Glomerular visceral epithelial cell (primary cell): ENCODE measurements around the gene RPS6KB2.
"Not testable (repeated sequence)": the region's sequence is repeated elsewhere in the genome, so short reads cannot be mapped to it uniquely, and the experiment has no call there.

Experiments
- DNase-seq: peaks from one replicate; pipeline ENCODE4 v3.0.0-alpha.2; 2016; ENCODE audit errors: extremely low spot score

The RPS6KB2 gene

DNA sequence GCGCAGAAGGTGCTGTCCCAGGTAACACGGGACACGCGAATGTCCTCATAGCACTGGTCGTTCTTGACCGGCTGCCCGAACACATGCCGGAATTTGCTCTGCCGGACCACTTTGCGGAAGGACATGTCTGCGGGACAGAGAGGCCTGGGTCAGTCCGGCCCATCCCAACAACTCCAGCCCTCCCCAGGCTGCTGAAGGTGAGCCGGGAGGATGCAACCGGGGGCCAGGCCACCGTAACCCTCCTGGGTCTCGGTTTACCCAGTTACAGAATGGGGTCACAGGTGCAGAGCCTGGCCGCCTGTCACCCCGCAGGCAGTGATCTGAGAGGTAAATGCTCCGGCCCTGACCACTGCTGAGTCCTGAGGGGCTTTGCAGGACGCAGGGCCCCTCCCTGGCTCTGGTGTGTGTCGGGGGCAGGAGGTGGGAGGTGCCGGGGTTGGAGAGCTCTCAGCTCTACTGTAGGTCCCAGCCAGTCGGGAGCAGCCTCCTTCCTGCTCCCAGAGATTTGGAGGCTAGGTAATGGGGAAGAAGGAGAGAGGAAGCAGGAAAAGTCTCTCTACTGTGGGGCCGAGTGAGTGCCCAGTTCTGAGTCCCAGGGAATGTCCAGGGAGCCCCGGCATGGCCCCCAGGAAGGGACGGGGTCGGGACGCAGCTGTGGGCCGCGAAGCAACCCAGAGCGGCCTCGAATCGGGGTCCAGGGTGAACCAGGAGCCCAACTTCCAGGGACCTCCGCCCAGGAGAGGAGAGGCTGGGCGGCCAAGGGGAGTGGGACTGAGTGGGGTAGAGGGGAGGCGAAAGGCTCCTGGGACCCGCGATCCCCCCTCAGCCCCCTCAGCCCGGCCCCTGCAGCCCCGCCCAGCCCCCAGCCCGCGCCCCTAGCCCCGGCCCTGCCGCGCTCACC lies 14.5 kb downstream of the RPS6KB2 start:
- no peak for DNase-seq

- no peak for DNase-seq
These were observed 17.2 kb downstream of the RPS6KB2 start for GRCh38 chr11:67445515-67445914.

GRCh38 chr11:67448220-67448609 lies 19.9 kb downstream of the RPS6KB2 start:
- no peak for DNase-seq

DNA sequence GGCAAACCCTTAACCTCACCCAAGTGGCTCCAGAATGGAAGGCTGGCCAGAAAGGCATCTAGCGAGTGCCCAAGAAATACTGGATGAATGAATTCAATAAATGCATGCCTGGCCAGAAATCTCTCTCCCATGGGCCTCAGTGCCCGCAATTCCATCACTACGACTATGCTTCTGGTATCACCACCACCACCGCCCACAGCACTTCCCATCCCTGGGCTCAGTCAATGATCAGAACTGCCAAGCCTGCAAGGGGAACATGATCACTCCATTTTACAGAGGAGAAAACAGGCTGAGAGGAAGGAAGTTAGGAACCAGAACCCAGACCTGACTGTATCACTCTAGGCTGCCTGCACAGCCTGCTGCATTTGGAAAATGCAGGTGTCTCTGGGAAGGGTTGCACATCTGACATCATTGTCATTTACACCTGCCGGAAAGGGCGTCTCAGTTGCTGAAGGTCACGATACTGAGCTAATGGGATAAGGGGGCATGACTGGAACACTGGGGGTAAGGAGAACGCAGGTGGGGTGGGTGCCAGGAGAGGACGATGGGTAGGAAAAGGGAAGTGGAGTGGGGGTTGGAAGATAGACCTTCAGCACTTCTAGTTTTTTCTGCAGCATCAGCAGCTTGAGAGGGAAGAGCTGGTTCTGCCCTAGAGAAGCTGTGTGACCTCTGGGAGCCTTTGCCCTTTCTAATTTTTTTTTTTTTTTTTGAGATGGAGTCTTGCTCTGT lies 21.0 kb downstream of the RPS6KB2 start:
- no peak for DNase-seq

DNA sequence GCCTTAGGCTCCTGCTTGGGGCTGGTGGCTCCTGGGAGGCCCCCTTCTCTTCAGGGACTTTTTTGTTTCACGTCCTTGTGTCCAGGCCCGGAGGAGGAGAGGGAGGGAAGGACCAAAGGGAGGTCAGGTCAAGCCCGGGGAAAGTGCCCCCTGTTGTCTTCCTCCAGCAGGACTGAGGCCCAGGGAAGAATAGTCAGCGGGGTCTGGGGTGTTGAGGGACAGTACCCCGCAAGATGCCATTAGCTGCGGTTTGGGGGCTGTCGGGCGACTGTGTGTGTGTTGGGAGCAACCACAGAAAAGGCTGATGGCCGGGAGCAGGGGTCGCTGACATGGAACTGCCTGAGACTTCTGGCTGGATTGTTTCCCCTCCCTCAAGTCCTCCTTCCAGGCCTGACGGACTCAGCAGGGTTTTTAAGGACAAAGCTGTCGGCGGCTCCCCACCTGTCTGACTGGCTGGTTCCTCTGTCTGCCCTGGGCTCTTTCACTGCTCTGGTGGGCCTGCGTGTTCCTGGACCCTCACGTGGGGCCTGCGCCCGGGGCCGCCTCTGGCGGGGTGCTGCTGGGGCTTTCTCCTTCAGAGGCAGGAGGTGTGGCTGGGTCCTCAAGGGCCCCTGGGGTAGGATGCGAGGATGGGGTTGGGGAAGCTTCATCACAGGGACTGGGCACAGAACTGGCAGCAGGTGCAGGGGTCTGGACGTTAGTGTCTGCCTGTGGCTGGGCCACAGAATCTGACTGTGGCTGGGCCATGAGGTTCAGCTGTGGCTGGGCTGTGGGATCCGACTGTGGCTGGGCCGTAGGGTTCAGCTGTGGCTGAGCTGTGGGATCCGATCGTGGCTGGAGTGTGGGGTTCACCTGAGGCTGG lies 22.7 kb downstream of the RPS6KB2 start:
- DNase-seq, result no peak

DNA sequence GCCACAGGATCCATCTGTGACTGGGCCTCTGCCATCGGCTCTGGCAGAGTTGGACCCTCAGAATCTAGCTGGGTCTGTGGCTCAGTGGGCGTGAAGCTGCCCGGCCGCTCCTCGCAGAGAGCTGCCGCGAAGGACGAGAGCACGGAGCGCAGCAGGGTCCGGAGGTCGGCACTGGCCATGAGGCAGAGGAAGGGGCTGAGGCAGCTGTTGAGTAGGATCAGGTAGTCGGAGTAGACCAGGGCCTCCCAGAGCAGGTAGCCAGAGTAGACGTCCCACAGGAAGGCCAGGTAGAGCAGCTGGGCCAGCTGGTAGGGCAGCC lies 23.3 kb downstream of the RPS6KB2 start:
- DNase-seq, result no peak

DNA sequence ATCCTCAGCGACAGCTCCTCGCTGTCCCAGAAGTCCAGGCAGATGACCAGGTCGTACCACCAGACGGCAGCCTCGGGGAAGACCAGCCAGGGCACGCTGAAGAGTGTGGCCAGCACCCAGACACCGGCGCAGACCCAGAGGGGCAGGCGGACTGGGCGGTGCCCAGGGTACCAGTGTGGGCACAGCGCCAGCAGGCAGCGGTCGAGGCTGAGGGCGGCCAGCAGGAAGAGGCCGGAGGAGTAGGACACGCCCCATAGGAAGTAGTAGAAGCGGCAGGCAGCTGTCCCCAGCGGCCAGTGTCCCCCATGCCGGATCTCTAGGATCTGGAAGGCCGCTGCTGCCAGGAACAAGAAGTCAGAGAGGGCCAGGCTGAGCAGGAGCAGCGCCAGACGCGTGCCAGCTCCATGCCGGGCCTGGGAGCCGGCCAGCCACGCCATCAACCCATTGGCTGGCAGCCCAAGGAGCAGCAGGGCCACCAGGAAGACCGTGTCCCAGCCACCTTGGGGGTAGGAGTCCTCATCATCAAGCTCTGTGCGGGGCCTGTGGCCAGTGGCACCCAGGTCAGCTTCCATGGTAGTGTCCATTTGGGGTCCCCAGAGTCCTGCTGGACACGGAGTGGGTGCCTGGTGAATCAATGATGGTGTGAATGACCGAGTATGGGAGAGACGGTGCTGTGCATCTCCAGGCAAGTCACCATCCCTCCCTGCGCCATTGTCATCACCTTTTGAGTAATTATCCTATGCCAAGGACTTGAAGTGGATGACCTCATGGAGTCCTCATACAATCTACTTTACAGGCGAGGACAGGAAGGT lies 24.1 kb downstream of the RPS6KB2 start, which contains the start of gene GPR152:
Gene GPR152, minus strand, starts transcription at position 589 of the 812 bp plus-strand sequence. Its CDS starts 5 bp downstream, at position 584.
- DNase-seq, result no peak

DNA sequence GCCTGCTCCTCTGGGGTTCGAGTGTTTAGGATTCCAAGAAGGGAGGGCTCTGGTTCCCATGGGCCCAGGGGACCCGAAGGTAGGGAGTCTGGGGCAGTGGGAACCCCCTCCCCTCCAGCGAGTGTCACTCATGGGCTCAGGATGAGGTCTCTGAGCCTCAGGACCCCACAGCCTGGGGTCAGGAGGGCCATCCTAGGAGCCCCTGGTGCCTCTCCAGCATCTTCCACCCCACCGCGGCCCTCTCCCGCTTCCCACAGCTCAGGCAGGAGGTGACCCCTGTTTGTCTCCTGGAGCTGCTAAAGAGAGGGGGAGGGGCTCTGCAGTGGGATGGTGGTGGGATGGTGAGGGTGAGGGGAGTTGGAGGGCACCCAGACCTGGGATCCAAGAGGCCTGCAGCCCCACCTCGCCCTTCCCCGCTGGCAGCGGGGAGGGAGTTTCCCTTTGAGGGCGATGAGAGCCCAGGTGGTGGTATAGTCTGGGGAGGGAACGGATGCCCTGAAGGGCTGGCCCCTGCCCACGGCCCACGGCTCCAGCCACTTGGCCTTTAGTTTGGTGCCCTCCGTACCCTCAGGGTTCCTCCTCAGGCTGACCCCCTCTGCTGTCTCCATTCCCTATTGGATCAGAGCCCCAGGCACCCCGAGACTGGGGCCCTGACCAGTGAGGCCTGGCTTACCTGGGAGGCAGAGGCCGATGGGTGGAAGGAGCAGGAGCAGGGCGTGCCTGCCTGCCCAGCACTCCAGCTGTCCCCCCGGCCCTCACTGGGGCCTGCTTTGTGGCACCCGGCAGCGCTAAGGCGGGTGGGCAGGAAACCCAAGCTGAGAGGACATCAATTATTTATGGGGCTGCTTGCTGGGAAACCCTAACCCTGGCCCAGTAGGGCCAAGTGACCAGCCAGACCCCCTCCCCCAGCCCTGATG lies 25.8 kb downstream of the RPS6KB2 start:
- DNase-seq, result no peak

DNA sequence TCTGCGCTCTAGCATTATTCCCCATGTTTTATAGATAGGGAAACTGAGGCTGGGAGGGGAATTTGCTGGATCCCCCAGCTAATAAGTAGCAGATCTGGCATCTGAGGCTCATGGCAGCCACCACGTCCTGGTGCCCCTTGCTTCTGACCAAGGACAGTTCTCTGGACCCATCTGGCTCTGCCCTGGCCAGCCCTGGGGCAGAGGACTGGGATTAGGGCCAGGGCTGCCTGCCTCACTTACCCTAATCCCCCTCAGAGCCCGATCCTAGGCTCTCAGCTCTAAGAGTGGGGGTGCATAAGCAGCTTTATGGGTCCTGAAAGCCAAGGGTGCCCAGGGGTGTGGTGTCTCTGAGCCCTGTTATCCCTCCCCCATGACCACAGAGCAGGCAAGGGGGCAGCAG lies 26.8 kb downstream of the RPS6KB2 start, which contains the start of gene CABP4:
Gene CABP4, plus strand, starts transcription at position 301 of the 400 bp plus-strand sequence. Its CDS starts 70 bp downstream, at position 371.
- no peak for DNase-seq

DNA sequence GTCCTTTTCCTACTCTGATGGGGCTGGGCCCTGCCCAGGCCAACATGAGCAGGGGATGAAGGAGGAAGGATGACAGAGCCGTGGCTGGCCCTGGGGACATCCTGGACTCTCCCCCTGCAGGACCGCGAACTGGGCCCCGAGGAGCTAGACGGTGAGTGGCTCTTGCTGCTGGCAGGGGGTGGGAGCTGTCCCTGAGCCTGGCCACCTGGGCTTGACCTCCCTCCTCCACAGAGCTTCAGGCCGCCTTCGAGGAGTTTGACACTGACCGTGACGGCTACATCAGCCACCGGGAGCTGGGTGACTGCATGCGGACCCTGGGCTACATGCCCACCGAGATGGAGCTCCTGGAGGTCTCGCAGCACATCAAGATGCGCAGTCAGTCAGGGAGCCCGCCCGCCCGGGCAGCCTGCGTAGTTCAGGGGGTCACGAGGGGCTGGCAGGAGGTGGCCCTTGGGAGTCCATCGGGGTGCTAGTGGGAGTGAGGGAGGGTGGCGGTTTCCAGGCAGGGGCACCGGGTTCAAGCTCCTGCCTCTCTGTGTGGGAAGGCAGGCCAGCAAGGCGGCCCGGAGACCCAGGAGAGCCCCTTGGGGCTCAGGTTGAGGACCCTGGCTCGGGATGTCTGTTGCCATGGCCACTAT lies 27.9 kb downstream of the RPS6KB2 start:
- DNase-seq, result no peak

GRCh38 chr11:67457453-67457852 lies 29.2 kb downstream of the RPS6KB2 start:
- DNase-seq, result no peak

- DNase-seq, result no peak
These were observed 30.0 kb downstream of the RPS6KB2 start for GRCh38 chr11:67458266-67458665.

- no peak for DNase-seq
These were observed 34.9 kb downstream of the RPS6KB2 start for GRCh38 chr11:67463186-67463585.

GRCh38 chr11:67463680-67464410 lies 35.6 kb downstream of the RPS6KB2 start:
- peak; percentile 88 for DNase-seq

DNA sequence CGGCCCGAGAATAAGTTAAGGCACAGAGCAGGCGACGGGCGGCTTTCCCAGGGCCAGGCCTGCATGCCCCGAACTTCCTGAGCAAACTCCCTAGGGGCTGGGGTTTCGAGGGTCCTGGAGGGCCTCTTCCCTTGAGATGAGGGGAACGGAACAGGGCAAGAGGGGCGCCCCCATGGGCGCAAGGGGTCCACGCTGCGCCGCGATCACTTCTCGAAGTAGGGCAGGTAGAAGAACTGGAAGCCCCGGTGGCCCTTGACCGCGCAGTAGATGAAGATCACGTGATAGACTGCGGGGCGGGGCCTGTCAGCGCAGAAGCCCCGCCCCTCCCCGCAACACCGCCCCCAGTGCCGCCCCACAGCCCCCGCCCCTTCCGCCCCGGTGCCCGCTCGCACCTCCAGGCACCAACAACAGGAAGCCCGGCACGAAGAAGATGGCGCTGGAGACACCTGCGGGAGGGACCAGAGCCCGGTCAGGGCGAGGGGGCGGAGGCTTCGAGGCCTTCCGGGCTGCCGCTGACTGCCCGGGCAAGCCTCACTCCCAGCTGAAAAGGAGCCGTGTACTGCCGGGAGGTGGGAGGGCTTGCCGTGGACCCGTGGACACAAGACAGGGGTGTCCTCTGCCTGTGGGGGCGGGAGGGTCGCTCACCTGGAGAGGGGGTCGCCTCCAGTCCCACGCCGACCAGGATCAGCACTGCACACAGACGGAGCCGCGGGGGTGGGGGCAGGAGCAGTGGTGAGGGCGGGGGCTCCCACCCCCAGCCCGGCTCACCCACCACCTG lies 36.3 kb downstream of the RPS6KB2 start:
- peak; percentile 94 for DNase-seq

DNA sequence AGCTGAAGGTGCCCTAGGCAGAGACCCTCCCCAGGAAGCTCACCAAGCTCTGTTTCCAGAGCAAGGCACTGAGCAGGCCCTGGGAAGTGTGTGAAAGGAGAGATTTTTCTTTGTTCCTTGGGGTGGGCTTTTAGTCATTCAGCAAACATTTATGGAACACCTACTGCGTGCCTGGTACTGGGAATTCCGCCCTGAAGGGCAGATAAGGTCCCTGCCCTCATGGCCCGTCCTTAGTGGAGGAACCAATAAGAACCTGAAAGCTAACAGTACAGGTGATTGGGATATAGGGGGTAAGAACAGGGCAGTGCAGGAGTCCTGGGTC lies 36.9 kb downstream of the RPS6KB2 start:
- no peak for DNase-seq

DNA sequence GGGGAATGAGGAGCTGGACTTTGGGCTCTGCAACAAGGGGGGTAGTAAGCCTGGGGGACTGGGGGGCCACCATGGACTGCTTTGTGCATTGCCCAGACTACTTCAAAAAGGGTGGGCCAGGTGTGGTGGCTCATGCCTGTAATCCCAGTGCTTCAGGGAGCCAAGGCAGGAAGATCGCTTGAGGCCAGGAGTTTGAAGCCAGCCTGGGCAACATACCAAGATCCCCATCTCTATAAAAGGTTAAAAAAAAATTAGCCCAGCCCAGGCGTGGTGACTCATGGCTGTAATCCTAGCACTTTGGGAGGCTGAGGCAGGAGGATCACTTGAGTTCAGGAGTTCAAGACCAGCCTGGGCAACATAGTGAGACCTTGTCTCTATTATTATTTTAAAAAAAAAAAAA lies 37.2 kb downstream of the RPS6KB2 start:
- DNase-seq, result not testable (repeated sequence)

DNA sequence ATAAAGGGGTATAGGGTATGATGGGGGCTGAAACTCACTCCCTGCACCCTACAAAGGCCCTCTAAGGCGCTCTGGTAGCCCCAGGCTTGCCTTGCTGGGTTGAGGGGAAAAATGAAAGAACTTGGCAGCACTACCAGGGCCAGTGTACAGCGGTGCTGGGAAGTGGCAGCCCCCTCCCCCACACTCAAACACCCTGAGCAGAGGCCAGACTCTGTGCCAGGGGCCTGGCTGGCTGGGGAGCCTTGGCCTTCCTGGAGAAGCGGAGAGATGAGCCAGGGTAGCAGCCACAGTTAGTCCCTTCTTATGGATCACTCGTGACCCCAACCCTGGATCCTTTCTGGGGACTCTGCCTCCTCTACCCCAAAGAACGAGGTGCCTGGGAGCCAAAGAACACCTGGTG lies 38.1 kb downstream of the RPS6KB2 start:
- no peak for DNase-seq
